Measurements from ENCODE around the gene HPS3.

DNA sequence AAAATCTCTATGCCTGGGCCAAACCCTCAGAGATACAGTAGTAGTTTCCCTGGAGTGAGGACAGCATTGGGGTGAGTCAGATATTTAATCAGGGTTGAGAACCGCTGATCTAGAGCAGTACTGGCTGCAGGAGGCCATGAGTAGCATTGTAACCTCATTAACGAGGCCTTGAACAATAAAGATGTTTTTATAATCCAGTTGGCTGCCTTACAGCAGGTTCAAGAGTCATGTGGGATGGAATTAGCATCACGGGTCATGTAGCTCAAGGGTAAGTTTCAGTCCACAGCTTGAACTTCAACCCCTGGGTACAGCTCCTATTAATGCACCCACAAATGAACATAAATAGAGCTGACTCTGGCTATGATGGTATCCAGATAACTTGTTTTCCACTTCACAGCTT, 5.1 kb downstream of the HPS3 start:
- TF ChIP-seq POLR2A (IDR thresholded peaks at IDR 0.05; ENCODE audit: low read length): no peak
- no peak for TF ChIP-seq GATA1 (IDR thresholded peaks at IDR 0.05; ENCODE audit: low read depth, low read length)

Measured in erythroblast (primary cell).